ENCODE results near the gene PCDH1.

- TF ChIP-seq, protein P1, sequence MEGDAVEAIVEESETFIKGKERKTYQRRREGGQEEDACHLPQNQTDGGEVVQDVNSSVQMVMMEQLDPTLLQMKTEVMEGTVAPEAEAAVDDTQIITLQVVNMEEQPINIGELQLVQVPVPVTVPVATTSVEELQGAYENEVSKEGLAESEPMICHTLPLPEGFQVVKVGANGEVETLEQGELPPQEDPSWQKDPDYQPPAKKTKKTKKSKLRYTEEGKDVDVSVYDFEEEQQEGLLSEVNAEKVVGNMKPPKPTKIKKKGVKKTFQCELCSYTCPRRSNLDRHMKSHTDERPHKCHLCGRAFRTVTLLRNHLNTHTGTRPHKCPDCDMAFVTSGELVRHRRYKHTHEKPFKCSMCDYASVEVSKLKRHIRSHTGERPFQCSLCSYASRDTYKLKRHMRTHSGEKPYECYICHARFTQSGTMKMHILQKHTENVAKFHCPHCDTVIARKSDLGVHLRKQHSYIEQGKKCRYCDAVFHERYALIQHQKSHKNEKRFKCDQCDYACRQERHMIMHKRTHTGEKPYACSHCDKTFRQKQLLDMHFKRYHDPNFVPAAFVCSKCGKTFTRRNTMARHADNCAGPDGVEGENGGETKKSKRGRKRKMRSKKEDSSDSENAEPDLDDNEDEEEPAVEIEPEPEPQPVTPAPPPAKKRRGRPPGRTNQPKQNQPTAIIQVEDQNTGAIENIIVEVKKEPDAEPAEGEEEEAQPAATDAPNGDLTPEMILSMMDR (IDR thresholded peaks at IDR 0.05) = no peak
- no peak for TF ChIP-seq POLR2A (IDR thresholded peaks at IDR 0.05)
Measured at GRCh38 chr5:141913560-141914198, 35.5 kb upstream of the PCDH1 start.

All from heart left ventricle (tissue), 13 donors.